NB4 (cell line): ENCODE measurements around the gene EHMT1.

ENCODE experiments used
- CTCF ChIP-seq: IDR thresholded peaks from one replicate; pipeline ENCODE4 v1.5.1; 2012; ENCODE audit warnings: low read depth, low read length
- MYC ChIP-seq: IDR thresholded peaks from 2 replicates; pipeline ENCODE4 v1.6.1; 2011; ENCODE audit warnings: low read depth, low read length
- POLR2A ChIP-seq: IDR thresholded peaks from 2 replicates; pipeline ENCODE4 v1.6.1; 2011; ENCODE audit warnings: mild to moderate bottlenecking; ENCODE audit not compliant: insufficient read length; ENCODE audit errors: extremely low read depth

GRCh38 chr9:137788561-137789294, 169.9 kb downstream of the EHMT1 start:
- no peak for TF ChIP-seq CTCF
- no peak for TF ChIP-seq POLR2A
- no peak for TF ChIP-seq MYC
